ENCODE results near the gene VTI1A. TPM values are rescaled to one million over a fixed set of nuclear protein-coding genes. Genes with fewer than 3 reads are reported as not detected.

VTI1A gene
- total RNA-seq, 1 experiment from 2014 or later = 22.0 TPM

- H3K27ac ChIP-seq (ENCODE audit: insufficient read length, low read depth, low read length) = no peak overlapping the region
- H4K5ac ChIP-seq (ENCODE audit: insufficient read length, low read depth, low read length) = no peak overlapping the region
- H3K27me3 ChIP-seq (ENCODE audit: insufficient read depth, low read length) = no peaks in the 10 kb centered on the region
- H4K20me1 ChIP-seq (ENCODE audit: control insufficient read depth, insufficient read depth, insufficient read length) = no peaks in the 10 kb centered on the region
- no peak overlapping the region for H2BK5ac ChIP-seq (ENCODE audit: insufficient read length, low read length)
- no peak overlapping the region for H4K91ac ChIP-seq (ENCODE audit: insufficient read length, low read depth, low read length)
- no peak overlapping the region for H3K4me2 ChIP-seq (ENCODE audit: insufficient read depth, insufficient read length, low read length)
- H4K8ac ChIP-seq (replicated peaks; ENCODE audit: insufficient read length, low read depth, low read length) = no peak overlapping the region
- no peaks in the 10 kb centered on the region for H3K79me2 ChIP-seq (ENCODE audit: insufficient read depth, low read length)
- H3K9me3 ChIP-seq (ENCODE audit: control insufficient read depth, low read depth, low read length) = no peaks in the 10 kb centered on the region
- H3K4ac ChIP-seq (ENCODE audit: low read depth, low read length) = no peak overlapping the region
- no peak overlapping the region for H3K4me3 Mint-ChIP-seq
- H3K56ac ChIP-seq (ENCODE audit: insufficient read length, low read depth, low read length) = no peak overlapping the region
- H3K36me3 Mint-ChIP-seq (ENCODE audit: insufficient read depth in 1 of 3, low read depth in 3 of 3) = no peaks in the 10 kb centered on the region
- no peak overlapping the region for H2BK20ac ChIP-seq (ENCODE audit: low read depth, low read length, poor library complexity, severe bottlenecking)
- no peak overlapping the region for H2AK5ac ChIP-seq (ENCODE audit: insufficient read length, low read length)
- H3K9me3 Mint-ChIP-seq = no peaks in the 10 kb centered on the region
- H3T11ph ChIP-seq (ENCODE audit: low read length) = no peak overlapping the region
- H3K9ac ChIP-seq (ENCODE audit: extremely low read depth, insufficient read length, low read length) = no peak overlapping the region
- no peak for DNase-seq
- H3K27ac Mint-ChIP-seq = no peak overlapping the region
- H2BK12ac ChIP-seq (ENCODE audit: insufficient read length, low read depth, low read length) = no peak overlapping the region
- H2AFZ ChIP-seq (ENCODE audit: low read length) = no peak overlapping the region
- H3K14ac ChIP-seq (ENCODE audit: insufficient read depth, low read length) = no peak overlapping the region
- H3K4me1 Mint-ChIP-seq = peaks cover 8 to 9% of the 10 kb centered on the region in 2 experiments
- no peak overlapping the region for H3K23ac ChIP-seq (ENCODE audit: insufficient read length, low read depth, low read length)
- H2BK15ac ChIP-seq (ENCODE audit: low read depth, low read length) = no peak overlapping the region
- H3K79me1 ChIP-seq (ENCODE audit: insufficient read depth, low read depth, low read length, poor library complexity, severe bottlenecking) = no peaks in the 10 kb centered on the region
- H3K4me1 ChIP-seq (ENCODE audit: insufficient read depth, low read length) = no peaks in the 10 kb centered on the region
- WGBS (ENCODE audit: extremely low coverage, insufficient read length, low lambda C conversion rate) = no CpG with 5 or more reads among the region's 7 CpGs
- no peak for TF ChIP-seq CTCF (conservative IDR thresholded peaks at IDR 0.05)
- no peak overlapping the region for H3K18ac ChIP-seq (ENCODE audit: insufficient read length, low read depth, low read length)
- no peak overlapping the region for H2BK120ac ChIP-seq (ENCODE audit: low read depth, low read length, poor library complexity, severe bottlenecking)
- H3K27me3 Mint-ChIP-seq (ENCODE audit: low read depth) = no peaks in the 10 kb centered on the region
- no peaks in the 10 kb centered on the region for H3K23me2 ChIP-seq (ENCODE audit: insufficient read length, low read depth, low read length, poor library complexity, severe bottlenecking)
These were observed 196.7 kb downstream of the VTI1A start for GRCh38 chr10:112643600-112644264.

Data from H9 (cell line).